IMR-90 (cell line): ENCODE data around the gene IRAK1. TPM values are rescaled to one million over a fixed set of nuclear protein-coding genes. Genes with fewer than 3 reads are reported as not detected.

ENCODE experiments used
- ATAC-seq: fragments of 200-7000 bp; cut with Tn5 transposase; 2 replicates; pipeline ENCODE4 v1.9.1; 2020; ENCODE audit warnings: low read depth, mild to moderate bottlenecking, moderate library complexity
- BruUV-seq: library from RNA; stranded (reverse); fragments of 400-500 nt; replicated peaks from 2 replicates; lab custom pipeline; 2021; lab: Mats Ljungman, UMichigan
- CTCF ChIA-PET: fragments of 300-600 bp; formaldehyde crosslinking; extraction: SDS; loops from one replicate; lab custom pipeline; 2021; ENCODE audit warnings: antibody characterized with exemption; lab: Yijun Ruan, JAX
- POLR2A ChIA-PET: fragments of 300-600 bp; sonication (Branson Sonifier 250); formaldehyde crosslinking; loops from one replicate; lab custom pipeline; 2022; ENCODE audit warnings: antibody characterized with exemption; ENCODE audit not compliant: unreplicated experiment; lab: Charles Lee
- DNase-seq: peaks from one replicate; pipeline ENCODE4 v3.0.0; 2013
- H2AFZ ChIP-seq: replicated peaks from 2 replicates; pipeline ENCODE3; 2013; ENCODE audit warnings: low read length, mild to moderate bottlenecking; ENCODE audit not compliant: poor library complexity
- H2AK5ac ChIP-seq: 2 replicates; pipeline ENCODE4 v1.6.1; 2013; ENCODE audit warnings: low read depth, low read length, inconsistent platforms
- H2AK9ac ChIP-seq: replicated peaks from 2 replicates; pipeline ENCODE3; 2013; ENCODE audit warnings: mild to moderate bottlenecking, low read depth, low read length, moderate library complexity; ENCODE audit not compliant: poor library complexity
- H2BK120ac ChIP-seq: 2 replicates; pipeline ENCODE4 v1.6.1; 2013; ENCODE audit warnings: low read depth, low read length, inconsistent platforms
- H2BK15ac ChIP-seq: 3 replicates; pipeline ENCODE4 v1.6.1; 2013; ENCODE audit warnings: low read depth, low read length, inconsistent platforms
- H2BK20ac ChIP-seq: 2 replicates; pipeline ENCODE4 v1.6.1; 2013; ENCODE audit warnings: low read depth, mild to moderate bottlenecking, inconsistent platforms, low read length, moderate library complexity
- H2BK5ac ChIP-seq: 2 replicates; pipeline ENCODE4 v1.6.1; 2013; ENCODE audit warnings: mild to moderate bottlenecking, low read depth, low read length, inconsistent platforms; ENCODE audit not compliant: poor library complexity, severe bottlenecking
- H3K14ac ChIP-seq: replicated peaks from 2 replicates; pipeline ENCODE4 v1.6.1; 2013; ENCODE audit warnings: low read depth, low read length, inconsistent platforms
- H3K18ac ChIP-seq: 2 replicates; pipeline ENCODE4 v1.6.1; 2013; ENCODE audit warnings: low read depth, low read length, control low read depth
- H3K23ac ChIP-seq: 2 replicates; pipeline ENCODE4 v1.6.1; 2013; ENCODE audit warnings: low read depth, low read length, inconsistent platforms
- H3K27ac ChIP-seq: 2 replicates; pipeline ENCODE4 v1.5.1; 2013; ENCODE audit warnings: mild to moderate bottlenecking, control low read depth, low read length; ENCODE audit not compliant: insufficient read depth
- H3K27me3 ChIP-seq: 2 replicates; pipeline ENCODE4 v1.6.1; 2013; ENCODE audit warnings: low read length; ENCODE audit not compliant: control insufficient read depth, insufficient read depth
- H3K36me3 ChIP-seq: 2 replicates; pipeline ENCODE4 v1.6.1; 2013; ENCODE audit warnings: low read length, mixed read lengths; ENCODE audit not compliant: control insufficient read depth, insufficient read depth
- H3K4ac ChIP-seq: 2 replicates; pipeline ENCODE4 v1.6.1; 2013; ENCODE audit warnings: low read depth, low read length, inconsistent platforms
- H3K4me1 ChIP-seq: 2 replicates; pipeline ENCODE4 v1.6.1; 2013; ENCODE audit warnings: low read length, mixed read lengths; ENCODE audit not compliant: control insufficient read depth, insufficient read depth
- H3K4me2 ChIP-seq: 2 replicates; pipeline ENCODE4 v1.6.1; 2013; ENCODE audit warnings: low read depth, mild to moderate bottlenecking, control low read depth, low read length, moderate library complexity
- H3K4me3 ChIP-seq: 2 replicates; pipeline ENCODE4 v1.5.1; 2013; ENCODE audit warnings: low read depth, mild to moderate bottlenecking, control low read depth, low read length, moderate library complexity; ENCODE audit not compliant: insufficient read depth
- H3K56ac ChIP-seq: 2 replicates; pipeline ENCODE4 v1.6.1; 2013; ENCODE audit warnings: low read length, inconsistent platforms; ENCODE audit not compliant: insufficient read depth; ENCODE audit errors: extremely low read depth
- H3K79me1 ChIP-seq, 2 experiments: 2 replicates each; pipeline ENCODE4 v1.6.1; 2013; ENCODE audit warnings: low read length in 2 of 2, inconsistent platforms in 1 of 2, low read depth in 1 of 2
- H3K9ac ChIP-seq: 2 replicates; pipeline ENCODE4 v1.6.1; 2013; ENCODE audit warnings: low read depth, low read length, control low read depth
- H3K9me1 ChIP-seq: 2 replicates; pipeline ENCODE4 v1.6.1; 2013; ENCODE audit warnings: low read length, inconsistent platforms; ENCODE audit not compliant: insufficient read depth
- H3K9me3 ChIP-seq: 2 replicates; pipeline ENCODE4 v1.6.1; 2013; ENCODE audit warnings: low read length; ENCODE audit not compliant: control insufficient read depth, insufficient read depth
- H4K20me1 ChIP-seq: 2 replicates; pipeline ENCODE4 v1.6.1; 2013; ENCODE audit warnings: low read length, inconsistent platforms; ENCODE audit not compliant: insufficient read depth
- H4K5ac ChIP-seq: 2 replicates; pipeline ENCODE4 v1.6.1; 2013; ENCODE audit warnings: mild to moderate bottlenecking, low read depth, low read length, control low read depth
- H4K8ac ChIP-seq, 2 experiments: 2 replicates each; pipeline ENCODE4 v1.6.1; 2013; ENCODE audit warnings: low read depth in 2 of 2, low read length in 2 of 2, control low read depth in 1 of 2, inconsistent platforms in 1 of 2
- H4K91ac ChIP-seq: 2 replicates; pipeline ENCODE4 v1.6.1; 2013; ENCODE audit warnings: low read depth, low read length, inconsistent platforms; ENCODE audit not compliant: insufficient read depth
- BHLHE40 ChIP-seq: fragments of 150-350 bp; IDR thresholded peaks from 2 replicates; pipeline ENCODE4 v1.6.1; 2016; ENCODE audit warnings: mild to moderate bottlenecking, low read depth, low read length
- CTCF ChIP-seq: conservative IDR thresholded peaks from 2 replicates; pipeline ENCODE4 v1.5.1; 2012; ENCODE audit warnings: mild to moderate bottlenecking, low read depth, low read length, improper control_type of control experiment
- ELK1 ChIP-seq: fragments of 150-350 bp; IDR thresholded peaks from 2 replicates; pipeline ENCODE4 v1.6.1; 2016; ENCODE audit warnings: low read depth, mild to moderate bottlenecking, low read length, moderate library complexity, borderline replicate concordance
- FOS ChIP-seq: fragments of 150-350 bp; IDR thresholded peaks from 2 replicates; pipeline ENCODE4 v1.6.1; 2016; ENCODE audit warnings: low read depth, low read length
- MAFK ChIP-seq: IDR thresholded peaks from 2 replicates; pipeline ENCODE4 v1.6.1; 2012; ENCODE audit warnings: low read depth, low read length, improper control_type of control experiment
- MXI1 ChIP-seq: IDR thresholded peaks from 2 replicates; pipeline ENCODE4 v1.6.1; 2012; ENCODE audit warnings: low read depth, mild to moderate bottlenecking, low read length, moderate library complexity, borderline replicate concordance
- POLR2A ChIP-seq: IDR thresholded peaks from 2 replicates; pipeline ENCODE4 v1.6.1; 2012; ENCODE audit warnings: mild to moderate bottlenecking, low read depth, low read length
- RAD21 ChIP-seq: IDR thresholded peaks from 2 replicates; pipeline ENCODE4 v1.6.1; 2012; ENCODE audit warnings: low read length, improper control_type of control experiment
- RCOR1 ChIP-seq: IDR thresholded peaks from 2 replicates; pipeline ENCODE4 v1.6.1; 2012; ENCODE audit warnings: mild to moderate bottlenecking, low read length, improper control_type of control experiment; ENCODE audit not compliant: insufficient replicate concordance
- RFX5 ChIP-seq: IDR thresholded peaks from 2 replicates; pipeline ENCODE4 v1.8.0; 2012; ENCODE audit warnings: low read depth, mild to moderate bottlenecking, low read length, moderate library complexity
- USF2 ChIP-seq: fragments of 150-350 bp; IDR thresholded peaks from 2 replicates; pipeline ENCODE4 v1.6.1; 2017; ENCODE audit warnings: mild to moderate bottlenecking, antibody characterized with exemption, low read length, low read depth
- WGBS, 2 experiments: methylation state at CpG; one replicate each; pipeline versions ENCODE4 v1.1.5 to v1.1.7; 2013; ENCODE audit warnings: missing lambda C conversion rate in 2 of 2; ENCODE audit not compliant: insufficient read length in 1 of 2; ENCODE audit errors: extremely low coverage in 2 of 2; 5-methylcytosine and 5-hydroxymethylcytosine counted together
- dilution Hi-C: fragments of 300-500 bp; cut with HindIII; formaldehyde crosslinking; loops from one replicate; pipeline ENCODE4 v1.14.3; 2018; ENCODE audit warnings: low sequenced_read_pairs; ENCODE audit not compliant: unreplicated experiment
- in situ Hi-C: fragments of 300-500 bp; cut with MboI; formaldehyde crosslinking; loops from 3 replicates; pipeline ENCODE4 v1.14.3; 2019; ENCODE audit warnings: low sequenced_read_pairs, inconsistent platforms, mixed read lengths
- intact Hi-C: fragments of 100-400 bp; cut with micrococcal nuclease; formaldehyde crosslinking; loops from 2 replicates; pipeline ENCODE4 v1.10.0; 2022
- polyA plus RNA-seq, 3 experiments: library from polyadenylated mRNA; depleted of rRNA; stranded (reverse); fragments of >200 nt; gene quantifications; 2 replicates each; pipeline ENCODE4 v1.2.3, GENCODE V29; 2012; ENCODE audit warnings: low replicate concordance in 1 of 3
- total RNA-seq: library from RNA; depleted of rRNA; stranded (reverse); fragments of >200 nt; gene quantifications from 2 replicates; pipeline ENCODE4 v1.2.3, GENCODE V29; 2012

Gene IRAK1
- total and polyA plus RNA-seq, 2 of the 4 experiments (the other 2 are of a cell fraction) = 33.3 to 50.2 TPM

GRCh38 chrX:154017766-154018517 is 1.8 kb downstream of the IRAK1 start (continued):
- no peak for TF ChIP-seq RCOR1

GRCh38 chrX:154016366-154017076 is 3.2 kb downstream of the IRAK1 start:
- Histone ChIP-seq H4K20me1 (no peaks in the 10 kb centered on the region), H4K8ac (no peak overlapping the region), H3K9ac (no peak overlapping the region), H2BK5ac (no peak overlapping the region), H2AFZ (no peak overlapping the region), H3K36me3 (peaks cover 20% of the 10 kb centered on the region), H3K27ac (no peak overlapping the region), H4K91ac (no peak overlapping the region), H3K14ac (no peak overlapping the region), H3K4ac (no peak overlapping the region), H3K79me1 (peaks cover 0 to 13% of the 10 kb centered on the region in 2 experiments; a peak in 2 of 4 replicates), H3K4me3 (no peak overlapping the region), H3K56ac (no peak overlapping the region), H3K9me3 (no peaks in the 10 kb centered on the region), H3K27me3 (no peaks in the 10 kb centered on the region), H2BK20ac (no peak overlapping the region), H4K5ac (no peak overlapping the region), H3K4me2 (no peak overlapping the region), H3K9me1 (no peaks in the 10 kb centered on the region), H2AK5ac (no peak overlapping the region), H2BK15ac (no peak overlapping the region), H2BK120ac (no peak overlapping the region), H3K18ac (no peak overlapping the region), H3K4me1 (peaks cover 16% of the 10 kb centered on the region), H3K23ac (no peak overlapping the region), H2AK9ac (peak overlapping the region; percentile 85)
- no peak for DNase-seq
- BruUV-seq = no TSS peak
- intact Hi-C loops (no loop called here), dilution Hi-C loops (no loop called here), in situ Hi-C loops (no loop called here)
- ChIA-PET CTCF (no interaction called here), POLR2A (no interaction called here)
- 88% methylated on average over 8 of the region's 24 CpGs; no CpG with 5 or more reads in 1 of the 2 experiments for WGBS, 2 experiments
- ATAC-seq = no peak
- TF ChIP-seq FOS = no peak
- no peak for TF ChIP-seq RCOR1
- TF ChIP-seq CTCF = no peak
- no peak for TF ChIP-seq BHLHE40
- no peak for TF ChIP-seq RAD21
- no peak for TF ChIP-seq MXI1
- TF ChIP-seq ELK1 = no peak
- TF ChIP-seq USF2 = no peak
- no peak for TF ChIP-seq MAFK
- TF ChIP-seq RFX5 = no peak
- no peak for TF ChIP-seq POLR2A
